Activated CD4-positive, alpha-beta T cell treated with anti-CD3 and anti-CD28 coated beads for 4 hours (primary cell): ENCODE results near the gene ARPC2.
A peak's percentile ranks its signal among the peaks of the same experiment; 100 is the strongest.

Source experiments
- DNase-seq, 2 donors: peaks; one replicate each; pipeline ENCODE4 v3.0.0-alpha.2; 2020

ARPC2 gene

DNA sequence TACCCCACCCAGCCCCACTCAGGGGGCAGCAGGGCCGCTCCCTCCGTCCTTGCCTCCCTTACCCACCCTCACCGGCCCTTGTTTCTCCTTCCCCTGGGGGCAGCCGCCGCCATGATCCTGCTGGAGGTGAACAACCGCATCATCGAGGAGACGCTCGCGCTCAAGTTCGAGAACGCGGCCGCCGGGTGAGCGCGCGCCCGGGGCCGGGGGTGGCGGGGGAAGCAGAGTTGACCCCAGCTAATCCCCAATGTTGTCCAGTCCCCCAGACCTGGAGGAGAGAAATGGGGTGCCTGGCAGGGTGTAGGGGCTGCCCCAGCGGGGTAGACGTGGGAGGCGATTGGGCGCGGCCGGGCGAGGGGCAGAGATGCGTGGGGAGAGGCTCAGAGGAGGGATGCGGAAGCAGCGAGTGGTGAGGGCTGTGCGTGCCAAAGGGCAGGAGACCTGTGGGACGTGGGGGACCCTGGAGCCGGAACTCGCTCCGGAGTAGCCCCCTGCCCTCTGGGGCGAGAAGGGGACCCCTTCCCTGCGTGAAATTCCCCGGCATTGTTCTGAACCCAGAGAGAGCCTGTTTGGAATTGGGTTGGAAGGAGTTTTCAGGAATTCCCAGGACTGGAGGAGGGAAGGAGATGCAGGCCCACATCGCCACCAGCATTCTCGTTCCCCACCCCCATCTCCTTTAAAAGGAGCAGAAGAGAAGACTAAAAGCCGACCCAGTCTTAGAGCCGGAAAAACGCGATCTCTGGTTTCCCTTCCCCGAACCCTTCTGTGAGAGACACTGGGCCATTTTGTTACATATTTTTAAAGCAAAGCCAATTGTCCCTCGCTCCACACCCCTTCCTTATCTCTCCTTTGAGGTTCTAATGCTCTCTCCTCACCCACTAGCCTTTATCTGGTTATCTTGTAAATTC lies 625 bp downstream of the ARPC2 start:
- DNase-seq: peak; percentile 76 to 83

DNA sequence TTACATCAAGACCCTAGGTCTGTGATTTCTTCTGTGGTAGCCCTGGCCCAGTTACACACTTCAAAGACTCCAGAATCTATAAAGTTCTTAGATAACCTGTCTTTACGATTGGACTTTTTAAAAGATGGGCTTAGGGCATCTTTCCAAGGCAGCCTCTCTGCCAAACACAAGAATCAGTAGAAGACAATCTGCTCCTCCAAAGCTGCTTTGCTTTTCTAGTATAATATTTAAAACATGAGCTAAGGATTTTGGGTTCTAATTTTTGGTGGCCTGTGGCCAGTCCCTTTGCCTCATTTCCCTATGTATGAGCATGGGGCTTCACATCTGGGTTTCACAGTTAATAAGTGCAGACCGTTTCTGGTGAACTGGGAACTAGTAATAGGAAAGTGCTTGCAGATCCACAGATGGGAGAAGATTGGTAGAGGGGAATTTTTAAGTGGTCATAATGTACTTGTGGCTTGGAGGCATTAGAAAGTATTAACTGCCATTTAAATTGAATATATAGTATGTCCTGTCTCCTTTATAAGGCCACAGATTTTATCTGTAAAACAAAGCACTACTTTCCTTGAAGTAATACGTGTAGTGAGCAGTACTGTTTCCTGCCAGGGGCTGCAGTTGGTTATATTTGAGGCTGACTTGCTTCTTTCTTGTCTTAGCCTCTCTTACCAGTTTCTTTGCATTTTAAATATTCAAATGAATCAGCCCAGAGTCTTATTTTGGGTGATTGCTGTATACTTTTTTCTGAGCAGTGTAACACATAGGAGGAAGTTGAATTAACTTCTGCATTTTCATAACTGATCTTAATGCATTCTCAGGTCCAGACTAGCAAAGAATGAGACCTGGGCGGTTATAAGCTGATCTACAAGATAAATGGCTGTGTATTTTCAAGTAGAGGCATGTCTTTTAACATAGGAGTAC lies 1.5 kb downstream of the ARPC2 start:
- peak in 1 of 2 donors; percentile 20 for DNase-seq

DNA sequence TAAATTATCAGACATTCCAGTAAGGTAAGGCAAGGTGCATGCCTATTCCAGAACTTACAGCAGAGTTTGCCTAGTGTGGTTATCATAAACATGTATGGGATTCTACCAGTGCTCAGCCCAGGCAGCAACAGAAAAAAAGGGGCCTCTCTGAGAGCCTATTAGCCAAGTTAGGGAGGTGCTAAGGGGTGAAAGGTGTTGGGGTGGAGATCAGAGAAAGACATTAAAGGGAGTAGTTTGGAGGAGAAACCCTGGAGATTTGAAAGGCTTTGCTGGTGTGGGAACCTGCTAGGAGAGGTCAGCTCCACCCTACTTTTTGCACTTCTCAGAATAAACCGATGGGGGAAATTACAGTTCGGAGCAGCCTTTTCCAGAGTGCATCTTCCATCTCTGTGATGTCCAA lies 2.9 kb downstream of the ARPC2 start:
- no peak for DNase-seq

DNA sequence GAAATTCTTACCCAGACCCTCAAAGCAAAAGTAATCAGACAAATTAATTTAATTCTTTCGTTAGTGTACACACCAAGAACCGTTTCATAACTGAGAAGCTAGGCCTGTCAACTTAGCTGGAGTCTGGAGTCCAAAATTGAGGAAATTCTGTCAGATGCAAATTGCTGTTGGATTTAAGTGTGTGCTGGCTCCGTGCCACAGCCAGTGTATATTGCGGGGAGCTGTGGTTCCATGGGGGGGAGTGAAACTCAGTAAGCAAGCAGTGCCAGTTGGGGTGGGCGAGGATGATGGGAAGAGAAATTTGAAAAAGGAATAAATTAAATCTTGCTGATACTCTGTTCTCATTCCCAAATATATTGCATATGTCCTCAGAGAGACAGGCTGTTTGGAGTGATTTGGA lies 4.0 kb downstream of the ARPC2 start:
- no peak for DNase-seq

DNA sequence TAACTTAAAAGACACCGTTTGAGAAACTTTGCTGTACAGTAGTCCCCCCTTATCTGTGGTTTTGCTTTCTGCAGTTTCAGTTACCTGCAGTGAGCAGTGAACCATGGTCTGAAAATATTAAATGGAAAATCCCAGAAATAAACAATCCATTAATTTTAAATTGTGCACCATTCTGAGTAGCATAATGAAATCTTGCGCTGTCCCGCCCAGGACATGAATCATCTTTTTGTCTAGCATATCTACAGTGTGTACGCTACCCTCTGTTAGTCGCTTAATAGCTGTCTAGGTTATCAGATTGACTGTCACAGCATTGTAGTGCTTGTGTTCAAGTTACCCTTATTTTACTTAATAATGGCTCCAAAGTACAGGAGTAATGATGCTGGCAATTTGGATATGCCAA lies 6.1 kb downstream of the ARPC2 start:
- DNase-seq: peak; percentile 26 to 33

DNA sequence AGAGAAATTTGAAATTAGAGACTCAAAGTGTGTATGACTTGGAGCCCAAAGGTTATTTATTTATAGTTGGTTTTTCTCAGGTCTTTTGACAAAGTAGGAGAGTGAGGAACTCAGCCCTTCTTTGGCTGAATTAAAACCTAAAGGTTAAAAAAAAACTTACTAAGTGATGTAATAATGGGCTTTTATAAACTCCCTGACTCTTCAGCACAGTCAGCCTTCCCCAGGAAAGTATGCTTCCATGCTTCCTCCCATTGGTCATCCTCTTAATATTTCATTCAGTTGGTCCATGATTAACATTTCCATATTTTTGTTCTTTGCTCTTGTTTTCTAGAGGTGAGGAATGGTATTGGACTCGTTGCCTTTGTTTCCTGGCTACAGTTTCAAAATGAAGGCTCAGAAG lies 7.2 kb downstream of the ARPC2 start:
- no peak for DNase-seq

DNA sequence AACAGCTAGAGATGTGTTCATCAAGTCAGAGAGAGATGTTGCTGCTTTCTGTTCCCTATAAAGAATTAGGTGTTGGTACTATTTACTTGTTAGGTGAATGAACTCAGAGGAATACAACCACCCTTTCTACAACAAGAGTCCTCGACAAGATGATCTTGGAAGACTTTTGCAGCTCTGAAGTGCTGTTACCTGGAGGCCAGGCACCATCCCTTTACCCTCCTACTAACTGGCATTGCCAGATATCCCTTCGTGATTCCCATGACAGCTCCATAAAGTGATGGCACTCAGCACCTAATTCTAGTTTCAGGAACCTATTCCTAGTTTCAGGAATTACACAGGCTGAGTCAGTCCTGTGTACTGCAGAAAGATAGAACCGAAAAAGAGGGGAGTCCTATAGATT lies 9.9 kb downstream of the ARPC2 start:
- no peak for DNase-seq

DNA sequence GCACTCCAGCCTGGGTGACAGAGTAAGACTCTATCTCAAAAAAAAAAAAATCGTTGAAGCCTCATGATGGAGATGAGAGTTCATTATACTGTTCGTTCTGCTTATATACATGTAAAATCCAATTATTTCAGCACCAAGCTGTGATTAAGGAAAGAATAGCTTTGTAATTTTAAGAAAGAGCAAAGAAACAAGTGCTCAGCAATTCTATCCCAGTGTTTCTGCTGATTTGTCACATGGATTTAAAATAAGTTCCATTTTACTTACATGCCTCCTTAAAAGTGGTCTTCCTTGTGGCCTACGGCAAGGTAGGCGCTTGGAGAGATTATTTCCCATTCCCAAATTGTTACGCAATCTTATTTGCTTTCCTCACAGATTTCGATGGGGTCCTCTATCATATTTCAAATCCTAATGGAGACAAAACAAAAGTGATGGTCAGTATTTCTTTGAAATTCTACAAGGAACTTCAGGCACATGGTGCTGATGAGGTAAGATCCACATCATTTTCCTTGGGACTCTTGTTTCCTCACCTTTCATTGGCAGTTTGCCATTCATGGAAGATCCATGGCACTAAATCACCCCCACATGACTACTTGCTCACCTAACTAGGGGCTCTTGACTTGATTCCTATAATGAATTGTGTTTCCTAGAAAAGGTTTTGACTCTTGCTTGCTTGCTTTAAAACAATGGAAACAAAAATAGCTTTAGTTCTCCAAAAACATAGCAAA lies 11.5 kb downstream of the ARPC2 start:
- DNase-seq: no peak

DNA sequence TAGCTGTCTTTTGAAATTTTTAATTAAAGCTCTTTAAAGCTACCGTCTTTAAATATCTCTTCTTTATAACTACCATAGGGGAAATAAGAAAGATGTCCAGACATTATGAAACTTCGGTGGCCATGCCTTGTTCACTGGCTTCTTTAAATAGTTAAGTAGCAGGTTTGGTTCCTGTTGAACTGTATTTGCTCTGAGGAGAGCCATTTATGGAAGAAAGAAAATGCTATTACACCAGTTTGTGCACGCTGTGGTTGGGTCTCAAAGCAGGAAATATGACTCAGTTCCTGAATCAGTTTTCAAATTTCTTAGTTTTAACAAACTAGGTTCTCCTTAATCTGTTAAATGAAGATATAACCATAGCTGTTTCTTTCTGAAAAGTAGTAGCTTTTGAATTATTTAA lies 12.2 kb downstream of the ARPC2 start:
- peak; percentile 29 to 44 for DNase-seq

DNA sequence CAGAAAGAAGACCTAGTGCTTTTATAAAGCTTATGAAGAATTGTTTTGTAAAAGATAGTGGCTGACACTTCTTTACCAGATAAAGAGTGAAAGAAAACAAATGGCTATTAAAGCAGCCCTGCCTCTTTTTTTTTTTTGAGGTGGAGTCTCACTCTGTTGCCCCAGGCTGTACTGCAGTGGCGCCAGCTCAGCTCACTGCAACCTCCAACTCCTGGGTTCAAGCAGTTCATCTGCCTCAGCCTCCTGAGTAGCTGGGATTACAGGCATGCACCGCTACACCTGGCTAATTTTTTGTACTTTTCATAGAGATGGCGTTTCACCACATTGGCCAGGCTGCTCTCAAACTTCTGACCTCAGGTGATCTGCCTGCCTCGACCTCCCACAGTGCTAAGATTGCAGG lies 12.9 kb downstream of the ARPC2 start:
- DNase-seq: no peak

DNA sequence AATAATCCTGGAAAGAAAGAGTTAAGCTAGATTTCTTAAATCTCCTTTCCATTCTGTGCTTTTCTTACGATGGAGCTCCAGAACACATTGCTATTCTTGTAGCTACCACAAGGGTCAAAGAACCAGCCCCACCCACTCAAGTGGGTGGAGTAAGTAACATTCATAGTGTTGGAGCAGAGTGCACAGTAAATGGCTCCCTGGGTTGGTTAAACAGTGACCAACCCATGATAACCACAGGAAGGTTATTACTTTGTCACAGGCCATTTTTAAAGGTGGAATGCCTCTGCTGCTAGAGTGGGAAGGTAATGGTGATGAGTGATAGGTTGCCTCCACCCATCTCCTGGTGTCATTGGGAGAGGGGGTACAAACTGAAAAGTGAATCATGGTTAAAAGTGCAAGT lies 13.9 kb downstream of the ARPC2 start:
- peak in 1 of 2 donors; percentile 12 for DNase-seq

DNA sequence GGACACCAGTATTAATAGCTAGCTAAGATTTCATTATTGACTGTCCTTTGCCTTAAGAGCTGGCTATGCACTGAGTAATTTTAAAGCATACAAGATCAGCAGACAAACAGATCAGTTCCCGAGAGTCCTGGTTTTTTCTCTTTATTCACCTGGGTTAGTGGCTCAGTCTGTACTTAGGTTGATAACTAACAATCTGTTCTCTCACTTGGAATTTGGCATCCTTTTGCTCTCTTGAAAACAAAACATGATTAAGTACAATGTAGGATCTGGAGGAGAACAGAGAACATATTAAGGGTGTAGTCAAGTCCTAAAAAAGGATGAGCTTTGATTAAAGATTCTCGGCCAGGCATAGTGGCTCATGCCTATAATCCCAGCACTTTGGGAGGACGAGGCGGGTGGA lies 16.6 kb downstream of the ARPC2 start:
- no peak for DNase-seq

DNA sequence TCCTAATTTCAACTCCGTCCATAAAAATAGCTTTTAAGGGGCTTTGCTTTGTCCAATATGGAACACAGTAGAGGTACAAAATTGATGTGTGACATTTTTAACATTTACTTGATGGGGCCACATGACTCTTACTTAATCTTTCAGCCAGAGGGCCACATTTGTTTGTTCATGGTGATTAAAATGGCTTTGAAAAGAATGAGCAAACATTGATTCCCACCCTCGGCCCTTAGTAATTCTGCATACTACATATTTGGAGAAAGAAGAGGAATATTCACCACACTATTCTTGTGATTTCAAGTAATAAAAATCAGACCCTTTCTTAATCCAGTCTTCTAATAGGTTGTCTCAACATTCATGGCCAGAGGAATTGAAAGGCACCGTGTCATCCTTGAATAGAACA lies 17.5 kb downstream of the ARPC2 start:
- DNase-seq: no peak

DNA sequence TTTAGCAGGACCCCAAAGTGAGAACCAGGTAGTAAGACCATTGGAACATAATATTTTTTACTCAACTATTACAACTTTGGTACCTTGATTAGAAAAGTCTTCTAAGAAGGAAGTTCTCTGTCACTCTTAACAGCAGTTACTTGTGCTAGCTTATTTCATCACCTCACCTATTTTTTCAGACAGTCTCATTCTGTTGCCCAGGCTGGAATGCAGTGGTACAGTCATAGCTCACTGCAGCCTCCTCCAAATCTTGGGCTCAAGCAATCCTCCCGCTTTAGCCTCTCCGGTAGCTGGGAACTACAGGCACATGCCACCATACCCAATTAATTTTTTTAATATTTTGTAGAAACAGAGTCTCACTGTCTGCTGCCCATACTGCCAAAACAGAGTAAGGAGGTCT lies 18.0 kb downstream of the ARPC2 start:
- no peak for DNase-seq

DNA sequence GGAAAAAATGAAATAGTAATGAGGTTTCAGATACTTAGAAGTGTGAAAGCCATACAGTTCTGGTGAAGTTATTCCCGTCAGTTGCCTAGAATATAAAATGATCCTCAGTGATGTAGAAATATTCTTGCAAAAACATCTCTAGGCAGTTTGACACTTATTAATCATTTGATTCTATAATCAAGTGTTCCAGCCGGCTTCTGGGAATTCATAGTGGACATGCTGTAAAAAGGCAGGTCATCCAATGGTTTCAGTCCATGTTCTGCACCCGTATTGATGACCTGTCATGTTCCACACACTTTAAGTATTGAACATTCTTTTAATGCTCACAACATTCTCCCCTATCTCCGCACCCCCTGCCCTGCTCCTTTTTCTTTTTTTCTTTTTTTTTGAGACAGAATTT lies 19.8 kb downstream of the ARPC2 start:
- no peak for DNase-seq

DNA sequence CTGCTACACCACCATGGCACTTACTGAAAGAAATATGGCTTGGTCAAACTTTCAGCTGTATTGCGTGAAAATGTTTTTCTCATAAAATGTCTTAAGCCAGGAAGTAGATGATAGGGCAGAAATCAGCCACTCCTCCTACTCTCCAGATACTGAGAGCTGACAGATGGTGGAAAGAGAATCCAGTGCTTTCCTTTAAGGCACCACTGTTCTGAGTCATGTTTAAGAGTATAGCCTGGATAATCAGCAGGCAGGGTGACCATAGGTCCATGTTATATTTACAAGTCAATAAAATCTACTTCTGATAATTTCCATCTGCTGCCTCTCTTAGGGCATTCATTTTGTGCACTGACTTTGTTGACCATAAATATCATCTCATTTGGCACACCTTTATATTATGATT lies 21.9 kb downstream of the ARPC2 start:
- no peak for DNase-seq

DNA sequence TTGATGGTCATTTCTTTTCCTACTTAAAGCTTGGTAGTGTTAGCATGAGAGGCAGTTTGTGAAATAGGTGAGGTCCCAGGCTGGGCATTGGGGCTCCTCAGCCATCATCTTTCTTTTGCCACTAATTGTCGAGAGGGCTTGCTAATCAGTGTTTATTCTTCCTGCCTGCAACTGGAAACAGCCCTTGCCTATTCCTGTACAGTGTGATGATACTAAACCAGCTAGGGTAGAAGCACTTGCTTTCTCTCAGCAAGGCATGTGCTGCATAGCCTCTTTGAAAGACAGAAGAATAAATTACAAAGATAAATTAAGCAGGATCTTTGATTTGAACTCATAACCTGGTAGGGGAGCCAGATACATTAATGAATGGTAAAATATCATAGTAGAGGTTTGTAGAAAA lies 27.2 kb downstream of the ARPC2 start:
- no peak for DNase-seq

DNA sequence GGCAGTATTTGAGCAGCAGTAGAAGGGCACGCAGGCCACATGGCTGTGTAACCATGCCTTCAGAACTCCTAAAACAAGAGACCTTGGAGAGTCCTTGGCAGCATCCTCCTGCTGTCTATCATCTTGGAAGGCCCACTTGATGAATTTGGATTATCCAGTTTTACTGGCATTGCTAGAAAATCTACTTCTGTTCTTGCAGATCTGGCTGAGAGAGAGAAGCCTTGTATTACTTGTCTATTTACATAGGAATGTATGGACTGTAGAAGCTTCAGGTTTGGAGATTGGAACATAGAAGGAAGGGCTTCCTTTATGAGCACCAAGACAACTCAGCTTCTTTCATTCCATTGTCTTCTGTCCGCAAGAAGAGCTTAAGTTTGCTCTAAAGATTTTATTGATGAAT lies 27.7 kb downstream of the ARPC2 start:
- no peak for DNase-seq

DNA sequence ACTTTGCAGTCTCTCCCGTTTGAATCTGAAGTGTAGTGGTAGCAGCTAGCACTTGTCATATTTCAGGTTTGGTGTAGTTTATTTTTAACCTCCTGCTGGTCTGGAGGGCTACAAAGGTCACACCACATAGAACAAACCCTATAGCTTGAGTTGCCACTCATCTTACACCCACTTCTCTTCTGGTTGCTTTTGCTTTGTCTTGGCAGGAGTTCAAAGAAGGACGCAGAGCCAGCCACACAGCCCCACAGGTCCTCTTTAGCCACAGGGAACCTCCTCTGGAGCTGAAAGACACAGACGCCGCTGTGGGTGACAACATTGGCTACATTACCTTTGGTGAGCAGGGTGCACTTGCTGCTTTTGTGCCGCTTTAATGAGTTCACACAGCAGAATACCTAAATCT lies 28.2 kb downstream of the ARPC2 start:
- DNase-seq: no peak

DNA sequence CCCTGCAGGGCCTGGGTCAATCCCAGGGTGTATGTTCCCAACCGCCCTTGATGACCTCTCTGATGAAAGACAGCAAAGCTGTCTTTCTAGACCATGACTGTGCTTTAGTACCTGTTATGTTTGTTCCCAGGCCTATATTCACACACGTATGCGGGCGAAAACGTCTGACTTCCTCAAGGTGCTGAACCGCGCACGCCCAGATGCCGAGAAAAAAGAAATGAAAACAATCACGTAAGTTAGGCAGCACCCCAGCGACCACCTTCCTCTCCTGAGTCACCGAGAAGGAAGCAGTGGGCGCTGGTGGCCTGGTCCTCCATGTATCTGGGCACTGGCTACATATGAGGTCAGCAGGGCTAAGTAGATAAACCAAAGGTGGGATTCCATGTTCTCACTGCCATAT lies 32.7 kb downstream of the ARPC2 start:
- DNase-seq: no peak

DNA sequence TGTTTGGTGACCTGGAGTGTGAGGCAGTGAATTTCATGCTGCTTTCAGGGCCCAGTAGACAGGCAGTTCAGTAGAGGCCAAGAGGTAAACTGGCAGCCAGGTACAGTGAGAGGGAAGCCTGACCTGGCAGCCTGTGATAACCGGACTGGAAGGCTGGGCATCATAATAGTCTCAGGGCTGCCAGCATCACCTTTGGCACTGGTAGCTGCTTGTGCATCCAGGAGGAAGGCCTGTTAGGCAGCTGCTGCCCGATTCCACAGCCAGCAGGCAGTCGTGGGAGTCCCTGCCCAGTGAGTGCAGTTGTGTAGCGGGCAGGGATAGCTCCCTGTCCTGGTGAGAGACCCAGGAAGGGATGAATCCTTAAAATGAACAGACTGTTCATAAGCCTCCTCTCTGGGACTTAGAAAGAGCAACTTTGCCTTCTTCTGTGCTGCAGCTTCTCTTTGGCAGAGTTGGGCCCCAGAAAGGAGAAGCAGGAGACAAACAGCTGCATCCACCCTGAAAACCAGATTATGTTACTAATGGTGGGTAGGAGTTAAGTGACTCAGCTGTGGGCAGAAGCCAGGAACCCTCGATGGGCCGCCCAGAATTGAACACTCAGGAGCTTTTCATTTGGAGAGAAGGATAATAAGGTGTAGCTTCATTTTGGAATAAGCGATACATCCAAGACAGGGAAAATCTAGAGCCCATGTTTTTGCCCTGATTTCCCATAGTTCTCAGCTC lies 35.7 kb downstream of the ARPC2 start:
- DNase-seq: no peak

DNA sequence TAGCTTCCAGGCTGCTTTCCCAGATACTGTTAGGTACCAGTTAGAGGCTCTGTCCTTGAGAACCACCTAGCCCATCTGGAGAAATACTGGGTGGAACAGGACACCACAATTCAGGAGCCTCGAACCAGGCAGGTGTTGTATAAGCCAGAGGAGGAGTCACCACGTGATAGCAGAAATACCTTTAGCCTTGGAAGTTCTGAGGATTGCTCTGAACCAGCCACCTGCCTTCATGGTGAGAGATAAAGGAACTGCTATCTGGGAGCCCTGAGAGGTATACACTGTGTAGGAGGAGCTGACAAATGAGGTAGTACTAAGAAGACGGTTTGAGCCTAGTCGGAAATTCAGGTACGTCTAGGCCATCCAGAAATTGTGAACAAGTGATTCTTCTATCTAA lies 36.2 kb downstream of the ARPC2 start:
- DNase-seq: no peak

DNA sequence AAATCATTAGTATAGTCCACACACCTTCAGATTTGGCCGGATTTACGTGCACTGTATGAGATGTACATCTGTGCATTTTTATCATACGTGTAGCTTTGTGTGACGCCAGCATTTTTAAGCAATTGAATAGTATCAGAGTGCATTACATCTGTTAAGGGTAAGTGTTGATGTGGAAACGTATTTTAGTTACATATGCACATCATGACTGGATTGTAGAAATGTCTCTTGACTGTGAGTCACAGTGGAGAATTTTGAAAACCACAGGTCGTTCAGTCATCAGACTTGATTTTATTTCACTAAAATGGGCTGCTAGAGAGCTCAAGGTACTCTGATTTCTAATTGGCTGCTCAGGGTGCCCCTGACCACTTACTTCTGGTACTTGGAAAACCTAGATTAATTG lies 38.5 kb downstream of the ARPC2 start:
- DNase-seq: no peak
